ENCODE results near the gene SSTR4. TPM values are rescaled to one million over a fixed set of nuclear protein-coding genes. Genes with fewer than 3 reads are reported as not detected.

The SSTR4 gene
- total RNA-seq, 1 experiment from 2014 or later = not detected

- no peak for TF ChIP-seq ZNF512 (CRISPR knock-in tag; IDR thresholded peaks at IDR 0.05; ENCODE audit: borderline replicate concordance)
- no peak for TF ChIP-seq SMAD4 (CRISPR knock-in tag; IDR thresholded peaks at IDR 0.05)
- TF ChIP-seq ZNF138 (CRISPR knock-in tag; conservative IDR thresholded peaks at IDR 0.05) = no peak
- no peak for TF ChIP-seq E2F4 (CRISPR knock-in tag; IDR thresholded peaks at IDR 0.05; ENCODE audit: borderline replicate concordance, low read depth)
- TF ChIP-seq, protein P1, sequence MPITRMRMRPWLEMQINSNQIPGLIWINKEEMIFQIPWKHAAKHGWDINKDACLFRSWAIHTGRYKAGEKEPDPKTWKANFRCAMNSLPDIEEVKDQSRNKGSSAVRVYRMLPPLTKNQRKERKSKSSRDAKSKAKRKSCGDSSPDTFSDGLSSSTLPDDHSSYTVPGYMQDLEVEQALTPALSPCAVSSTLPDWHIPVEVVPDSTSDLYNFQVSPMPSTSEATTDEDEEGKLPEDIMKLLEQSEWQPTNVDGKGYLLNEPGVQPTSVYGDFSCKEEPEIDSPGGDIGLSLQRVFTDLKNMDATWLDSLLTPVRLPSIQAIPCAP (CRISPR knock-in tag; IDR thresholded peaks at IDR 0.05) = no peak
- no peak for TF ChIP-seq FOXP1 (CRISPR knock-in tag; IDR thresholded peaks at IDR 0.05; ENCODE audit: borderline replicate concordance)
- TF ChIP-seq, protein P2, sequence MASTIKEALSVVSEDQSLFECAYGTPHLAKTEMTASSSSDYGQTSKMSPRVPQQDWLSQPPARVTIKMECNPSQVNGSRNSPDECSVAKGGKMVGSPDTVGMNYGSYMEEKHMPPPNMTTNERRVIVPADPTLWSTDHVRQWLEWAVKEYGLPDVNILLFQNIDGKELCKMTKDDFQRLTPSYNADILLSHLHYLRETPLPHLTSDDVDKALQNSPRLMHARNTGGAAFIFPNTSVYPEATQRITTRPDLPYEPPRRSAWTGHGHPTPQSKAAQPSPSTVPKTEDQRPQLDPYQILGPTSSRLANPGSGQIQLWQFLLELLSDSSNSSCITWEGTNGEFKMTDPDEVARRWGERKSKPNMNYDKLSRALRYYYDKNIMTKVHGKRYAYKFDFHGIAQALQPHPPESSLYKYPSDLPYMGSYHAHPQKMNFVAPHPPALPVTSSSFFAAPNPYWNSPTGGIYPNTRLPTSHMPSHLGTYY (CRISPR knock-in tag; IDR thresholded peaks at IDR 0.05) = no peak
These were observed 51.9 kb downstream of the SSTR4 start (continued) for GRCh38 chr20:23086931-23087411.

- no peaks in the 10 kb centered on the region; the same call in 1 of the 2 replicates for H3K27me3 Mint-ChIP-seq (ENCODE audit: low read depth)
- no peaks in the 10 kb centered on the region for H3K9me3 Mint-ChIP-seq
- TF ChIP-seq TP53 (CRISPR knock-in tag; IDR thresholded peaks at IDR 0.05) = no peak
- no peak for TF ChIP-seq CREB1 (CRISPR knock-in tag; IDR thresholded peaks at IDR 0.05)
- TF ChIP-seq ZNF138 (CRISPR knock-in tag; conservative IDR thresholded peaks at IDR 0.05) = no peak
- no peak for TF ChIP-seq FOXK1 (CRISPR knock-in tag; IDR thresholded peaks at IDR 0.05)
- TF ChIP-seq GTF2I (CRISPR knock-in tag; conservative IDR thresholded peaks at IDR 0.05) = no peak
- TF ChIP-seq SOX15 (CRISPR knock-in tag; IDR thresholded peaks at IDR 0.05) = no peak
- no peak overlapping the region for H3K27ac Mint-ChIP-seq
- no peak overlapping the region for H3K4me3 Mint-ChIP-seq
- ATAC-seq (no peak), DNase-seq (ENCODE audit: low spot score) (no peak)
- no peaks in the 10 kb centered on the region for H3K36me3 Mint-ChIP-seq
- peaks cover 32% of the 10 kb centered on the region for H3K4me1 Mint-ChIP-seq
- CTCF ChIA-PET = no interaction called here
- POLR2A ChIA-PET = no interaction called here
These were observed 52.6 kb downstream of the SSTR4 start for GRCh38 chr20:23087587-23088251.

Other genes with a start within 250 kb of the SSTR4 start
- gene THBD, start 14.4 kb downstream of the SSTR4 start, total RNA-seq (2021) = 0.34 to 1.0 TPM (median 0.92 TPM) in 3 replicates
- 0.05 to 0.21 TPM (median 0.09 TPM) in 3 replicates for gene CD93, start 51.0 kb downstream of the SSTR4 start, total RNA-seq (2021)

Measured in WTC11 (cell line).